Measurements from ENCODE around the gene TSNAXIP1.

TSNAXIP1 gene

GRCh38 chr16:67806428-67807147 is at the start of gene TSNAXIP1, which contains the start of gene RANBP10:
TSS of gene TSNAXIP1 (plus strand) at chr16:67806889. CDS start at chr16:67807150, 261 bp downstream.
TSS of gene RANBP10 (minus strand) at chr16:67806560. CDS start at chr16:67806536, 24 bp downstream.
- DNase-seq, result peak; percentile 92

GRCh38 chr16:67758006-67758405 is 48.7 kb upstream of the TSNAXIP1 start:
- no peak for DNase-seq

GRCh38 chr16:67758966-67759365 is 47.7 kb upstream of the TSNAXIP1 start:
- no peak for DNase-seq

GRCh38 chr16:67760206-67760955 is 46.3 kb upstream of the TSNAXIP1 start:
- DNase-seq, result no peak

- no peak for DNase-seq
Measured at GRCh38 chr16:67760956-67761230, 45.8 kb upstream of the TSNAXIP1 start.

GRCh38 chr16:67761924-67762323 is 44.8 kb upstream of the TSNAXIP1 start:
- DNase-seq, result no peak

- no peak for DNase-seq
Measured at GRCh38 chr16:67762385-67762784, 44.3 kb upstream of the TSNAXIP1 start.

- no peak for DNase-seq
Measured at GRCh38 chr16:67763066-67763465, 43.6 kb upstream of the TSNAXIP1 start.

- DNase-seq, result no peak
Measured at GRCh38 chr16:67764158-67764667, 42.5 kb upstream of the TSNAXIP1 start.

GRCh38 chr16:67766291-67766690 is 40.4 kb upstream of the TSNAXIP1 start:
- no peak for DNase-seq

GRCh38 chr16:67767953-67768352 is 38.7 kb upstream of the TSNAXIP1 start:
- no peak for DNase-seq

GRCh38 chr16:67770346-67770991 is 36.2 kb upstream of the TSNAXIP1 start:
- DNase-seq, result no peak

- no peak for DNase-seq
Measured at GRCh38 chr16:67773099-67773498, 33.6 kb upstream of the TSNAXIP1 start.

GRCh38 chr16:67773569-67774456 is 32.9 kb upstream of the TSNAXIP1 start:
- DNase-seq, result no peak

- no peak for DNase-seq
Measured at GRCh38 chr16:67774457-67774853, 32.2 kb upstream of the TSNAXIP1 start.

- DNase-seq, result no peak
Measured at GRCh38 chr16:67775273-67775672, 31.4 kb upstream of the TSNAXIP1 start.

- DNase-seq, result no peak
Measured at GRCh38 chr16:67779256-67780014, 27.3 kb upstream of the TSNAXIP1 start.

- no peak for DNase-seq
Measured at GRCh38 chr16:67780847-67781564, 25.7 kb upstream of the TSNAXIP1 start.

- DNase-seq, result no peak
Measured at GRCh38 chr16:67781565-67781921, 25.1 kb upstream of the TSNAXIP1 start.

GRCh38 chr16:67782567-67783352 is 23.9 kb upstream of the TSNAXIP1 start:
- no peak for DNase-seq

GRCh38 chr16:67783353-67783725 is 23.4 kb upstream of the TSNAXIP1 start:
- DNase-seq, result no peak

Data from activated CD8-positive, alpha-beta memory T cell treated with anti-CD3 and anti-CD28 coated beads, Interleukin-2, amount 50 U/mL, for 4 hours (primary cell).